Sigmoid colon (tissue), 4 donors: Measurements from ENCODE around the gene PCLAF.

Source experiments
- EP300 ChIP-seq, 4 donors: sonication (generic); formaldehyde crosslinking; IDR thresholded peaks; one replicate each; pipeline ENCODE4 v1.6.1; 2017; ENCODE audit warnings: antibody characterized with exemption in 4 of 4
- POLR2A ChIP-seq, 2 donors: fragments of 450-650 bp; IDR thresholded peaks; one replicate each; pipeline ENCODE4 v1.6.1; 2016; ENCODE audit warnings: antibody characterized with exemption in 2 of 2, mild to moderate bottlenecking in 2 of 2, moderate library complexity in 2 of 2
- POLR2AphosphoS5 ChIP-seq, 4 donors: sonication (generic); formaldehyde crosslinking; IDR thresholded peaks; one replicate each; pipeline ENCODE4 v1.6.1; 2017; ENCODE audit warnings: antibody characterized with exemption in 4 of 4
- TF ChIP-seq, protein P1 (sequence below), 4 experiments: fragments of 450-650 bp in 3 of 4; fragments of 200-600 bp in 1 of 4; IDR thresholded peaks; one replicate each; pipeline ENCODE4 v1.5.1; 2016 to 2019; ENCODE audit warnings: antibody characterized with exemption in 4 of 4, mild to moderate bottlenecking in 3 of 4, moderate library complexity in 2 of 4

DNA sequence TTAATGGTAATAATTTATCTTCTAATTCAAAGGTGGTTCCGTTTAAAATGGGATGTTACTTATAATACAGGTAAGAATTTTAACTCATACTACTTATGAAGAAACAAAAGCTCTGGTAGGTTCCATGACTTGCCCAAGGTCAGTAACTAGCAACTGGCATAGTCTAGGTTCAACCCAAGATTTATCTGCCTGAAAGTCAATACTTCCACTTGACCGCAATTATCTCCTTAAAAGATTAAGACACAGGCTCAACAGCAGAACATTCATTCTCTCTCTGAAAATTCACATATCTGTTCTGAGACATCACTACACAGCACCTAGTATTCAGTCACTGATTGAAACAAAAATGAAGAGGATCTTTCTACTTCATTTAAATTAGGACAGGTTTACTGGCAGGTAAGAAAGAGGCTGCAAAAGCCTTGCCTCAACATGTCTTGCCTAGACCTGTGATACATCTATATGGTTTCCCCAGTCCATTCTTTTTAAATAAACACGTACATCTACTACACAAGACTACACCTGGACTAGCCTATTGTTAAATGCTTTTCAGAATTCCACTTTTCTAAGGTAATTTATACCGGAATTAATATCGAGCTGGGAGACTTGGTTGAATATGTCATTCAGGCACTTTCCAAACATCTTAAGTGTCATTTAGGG is 26.4 kb downstream of the PCLAF start:
- TF ChIP-seq POLR2A (IDR thresholded peaks at IDR 0.05) = no peak
- TF ChIP-seq, protein P1, sequence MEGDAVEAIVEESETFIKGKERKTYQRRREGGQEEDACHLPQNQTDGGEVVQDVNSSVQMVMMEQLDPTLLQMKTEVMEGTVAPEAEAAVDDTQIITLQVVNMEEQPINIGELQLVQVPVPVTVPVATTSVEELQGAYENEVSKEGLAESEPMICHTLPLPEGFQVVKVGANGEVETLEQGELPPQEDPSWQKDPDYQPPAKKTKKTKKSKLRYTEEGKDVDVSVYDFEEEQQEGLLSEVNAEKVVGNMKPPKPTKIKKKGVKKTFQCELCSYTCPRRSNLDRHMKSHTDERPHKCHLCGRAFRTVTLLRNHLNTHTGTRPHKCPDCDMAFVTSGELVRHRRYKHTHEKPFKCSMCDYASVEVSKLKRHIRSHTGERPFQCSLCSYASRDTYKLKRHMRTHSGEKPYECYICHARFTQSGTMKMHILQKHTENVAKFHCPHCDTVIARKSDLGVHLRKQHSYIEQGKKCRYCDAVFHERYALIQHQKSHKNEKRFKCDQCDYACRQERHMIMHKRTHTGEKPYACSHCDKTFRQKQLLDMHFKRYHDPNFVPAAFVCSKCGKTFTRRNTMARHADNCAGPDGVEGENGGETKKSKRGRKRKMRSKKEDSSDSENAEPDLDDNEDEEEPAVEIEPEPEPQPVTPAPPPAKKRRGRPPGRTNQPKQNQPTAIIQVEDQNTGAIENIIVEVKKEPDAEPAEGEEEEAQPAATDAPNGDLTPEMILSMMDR (IDR thresholded peaks at IDR 0.05) = no peak
- no peak for TF ChIP-seq EP300 (IDR thresholded peaks at IDR 0.05)
- TF ChIP-seq POLR2AphosphoS5 (IDR thresholded peaks at IDR 0.05) = no peak
